Loucy (cell line): ENCODE measurements around the gene MRPS27.
A peak's percentile ranks its signal among the peaks of the same experiment; 100 is the strongest.

Experiments used
- EZH2phosphoT487 ChIP-seq: fragments of 200-600 bp; IDR thresholded peaks from 2 replicates; pipeline ENCODE4 v1.6.1; 2018; ENCODE audit warnings: antibody characterized with exemption, mild to moderate bottlenecking, moderate library complexity, borderline replicate concordance
- TF ChIP-seq, protein P1 (sequence below): fragments of 200-600 bp; sonication (generic); conservative IDR thresholded peaks from 2 replicates; pipeline ENCODE4 v1.5.1; 2014; ENCODE audit warnings: mild to moderate bottlenecking, antibody characterized with exemption, low read length

DNA sequence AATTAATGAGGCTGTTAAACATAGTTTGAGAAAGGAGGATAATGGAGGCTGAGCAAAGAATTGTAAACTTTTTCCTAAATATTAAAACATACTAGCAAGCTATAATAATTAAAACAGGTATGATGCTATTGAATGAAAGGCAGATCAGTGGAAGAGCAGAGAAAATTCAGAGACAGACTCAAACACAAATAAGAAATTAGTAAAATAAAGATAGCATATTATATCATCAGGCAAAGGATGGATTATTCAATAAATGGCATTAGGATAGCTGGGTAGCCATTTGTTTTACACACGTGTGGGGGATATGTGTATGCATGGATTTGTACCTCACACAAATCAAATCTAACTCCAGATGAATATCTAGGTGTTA is 50.6 kb downstream of the MRPS27 start:
- TF ChIP-seq, protein P1, sequence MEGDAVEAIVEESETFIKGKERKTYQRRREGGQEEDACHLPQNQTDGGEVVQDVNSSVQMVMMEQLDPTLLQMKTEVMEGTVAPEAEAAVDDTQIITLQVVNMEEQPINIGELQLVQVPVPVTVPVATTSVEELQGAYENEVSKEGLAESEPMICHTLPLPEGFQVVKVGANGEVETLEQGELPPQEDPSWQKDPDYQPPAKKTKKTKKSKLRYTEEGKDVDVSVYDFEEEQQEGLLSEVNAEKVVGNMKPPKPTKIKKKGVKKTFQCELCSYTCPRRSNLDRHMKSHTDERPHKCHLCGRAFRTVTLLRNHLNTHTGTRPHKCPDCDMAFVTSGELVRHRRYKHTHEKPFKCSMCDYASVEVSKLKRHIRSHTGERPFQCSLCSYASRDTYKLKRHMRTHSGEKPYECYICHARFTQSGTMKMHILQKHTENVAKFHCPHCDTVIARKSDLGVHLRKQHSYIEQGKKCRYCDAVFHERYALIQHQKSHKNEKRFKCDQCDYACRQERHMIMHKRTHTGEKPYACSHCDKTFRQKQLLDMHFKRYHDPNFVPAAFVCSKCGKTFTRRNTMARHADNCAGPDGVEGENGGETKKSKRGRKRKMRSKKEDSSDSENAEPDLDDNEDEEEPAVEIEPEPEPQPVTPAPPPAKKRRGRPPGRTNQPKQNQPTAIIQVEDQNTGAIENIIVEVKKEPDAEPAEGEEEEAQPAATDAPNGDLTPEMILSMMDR = peak; percentile 29; the same call in 1 of the 2 replicates
- TF ChIP-seq EZH2phosphoT487 = no peak
